Keratinocyte (primary cell): Measurements from ENCODE around the gene LRRC4.

Experiments
- EZH2 ChIP-seq: IDR thresholded peaks from one replicate; pipeline ENCODE4 v1.6.1; 2012; ENCODE audit warnings: inconsistent platforms, mild to moderate bottlenecking, low read length, moderate library complexity
- TF ChIP-seq, protein P1 (sequence below), 3 experiments: IDR thresholded peaks in 1 of 3; conservative IDR thresholded peaks in 1 of 3; optimal IDR thresholded peaks in 1 of 3; 2 replicates in 2 of 3; 3 replicates in 1 of 3; pipeline versions ENCODE3 to v1.5.1; 2011; ENCODE audit warnings: low read length in 3 of 3, mild to moderate bottlenecking in 3 of 3, moderate library complexity in 2 of 3, control low read depth in 1 of 3, inconsistent platforms in 1 of 3; ENCODE audit not compliant: insufficient read depth in 2 of 3; ENCODE audit errors: extremely low read depth in 1 of 3

DNA sequence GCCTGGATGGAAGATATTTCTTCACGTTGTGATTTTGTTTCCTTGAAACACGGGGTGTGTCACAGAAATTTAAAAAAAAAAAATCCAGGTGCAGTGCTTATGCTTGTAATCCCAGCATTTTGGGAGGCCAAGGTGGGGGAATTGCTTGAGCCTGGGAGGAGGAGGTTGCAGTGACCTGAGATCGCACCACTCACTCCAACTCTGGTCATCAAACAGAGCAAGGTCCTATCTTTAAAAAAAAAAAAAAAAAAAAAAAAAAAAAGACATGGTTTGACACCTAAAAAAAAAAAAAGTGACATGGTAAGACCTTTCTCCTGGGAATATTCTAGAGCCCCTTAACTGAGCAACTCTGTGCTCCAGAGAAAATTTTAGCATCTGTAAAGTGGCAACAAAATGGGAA, 9.0 kb upstream of the LRRC4 start:
- TF ChIP-seq EZH2, result no peak
- TF ChIP-seq, protein P1, sequence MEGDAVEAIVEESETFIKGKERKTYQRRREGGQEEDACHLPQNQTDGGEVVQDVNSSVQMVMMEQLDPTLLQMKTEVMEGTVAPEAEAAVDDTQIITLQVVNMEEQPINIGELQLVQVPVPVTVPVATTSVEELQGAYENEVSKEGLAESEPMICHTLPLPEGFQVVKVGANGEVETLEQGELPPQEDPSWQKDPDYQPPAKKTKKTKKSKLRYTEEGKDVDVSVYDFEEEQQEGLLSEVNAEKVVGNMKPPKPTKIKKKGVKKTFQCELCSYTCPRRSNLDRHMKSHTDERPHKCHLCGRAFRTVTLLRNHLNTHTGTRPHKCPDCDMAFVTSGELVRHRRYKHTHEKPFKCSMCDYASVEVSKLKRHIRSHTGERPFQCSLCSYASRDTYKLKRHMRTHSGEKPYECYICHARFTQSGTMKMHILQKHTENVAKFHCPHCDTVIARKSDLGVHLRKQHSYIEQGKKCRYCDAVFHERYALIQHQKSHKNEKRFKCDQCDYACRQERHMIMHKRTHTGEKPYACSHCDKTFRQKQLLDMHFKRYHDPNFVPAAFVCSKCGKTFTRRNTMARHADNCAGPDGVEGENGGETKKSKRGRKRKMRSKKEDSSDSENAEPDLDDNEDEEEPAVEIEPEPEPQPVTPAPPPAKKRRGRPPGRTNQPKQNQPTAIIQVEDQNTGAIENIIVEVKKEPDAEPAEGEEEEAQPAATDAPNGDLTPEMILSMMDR (optimal IDR thresholded peaks at IDR 0.05 in 1 of 3, IDR thresholded peaks at IDR 0.05 in 1 of 3, conservative IDR thresholded peaks at IDR 0.05 in 1 of 3; ENCODE audit: extremely low read depth in 1 of 3, insufficient read depth in 2 of 3, low read length in 3 of 3), result no peak
